IMR-90 (cell line): ENCODE data around the gene MEF2C. TPM values are rescaled to one million over a fixed set of nuclear protein-coding genes. Genes with fewer than 3 reads are reported as not detected.

ENCODE experiments used
- ATAC-seq: fragments of 200-7000 bp; cut with Tn5 transposase; 2 replicates; pipeline ENCODE4 v1.9.1; 2020; ENCODE audit warnings: low read depth, mild to moderate bottlenecking, moderate library complexity
- BruUV-seq: library from RNA; stranded (reverse); fragments of 400-500 nt; replicated peaks from 2 replicates; lab custom pipeline; 2021; lab: Mats Ljungman, UMichigan
- CTCF ChIA-PET: fragments of 300-600 bp; formaldehyde crosslinking; extraction: SDS; loops from one replicate; lab custom pipeline; 2021; ENCODE audit warnings: antibody characterized with exemption; lab: Yijun Ruan, JAX
- POLR2A ChIA-PET: fragments of 300-600 bp; sonication (Branson Sonifier 250); formaldehyde crosslinking; loops from one replicate; lab custom pipeline; 2022; ENCODE audit warnings: antibody characterized with exemption; ENCODE audit not compliant: unreplicated experiment; lab: Charles Lee
- DNase-seq: peaks from one replicate; pipeline ENCODE4 v3.0.0; 2013
- H2AFZ ChIP-seq: replicated peaks from 2 replicates; pipeline ENCODE3; 2013; ENCODE audit warnings: low read length, mild to moderate bottlenecking; ENCODE audit not compliant: poor library complexity
- H2AK5ac ChIP-seq: 2 replicates; pipeline ENCODE4 v1.6.1; 2013; ENCODE audit warnings: low read depth, low read length, inconsistent platforms
- H2AK9ac ChIP-seq: replicated peaks from 2 replicates; pipeline ENCODE3; 2013; ENCODE audit warnings: mild to moderate bottlenecking, low read depth, low read length, moderate library complexity; ENCODE audit not compliant: poor library complexity
- H2BK120ac ChIP-seq: 2 replicates; pipeline ENCODE4 v1.6.1; 2013; ENCODE audit warnings: low read depth, low read length, inconsistent platforms
- H2BK15ac ChIP-seq: 3 replicates; pipeline ENCODE4 v1.6.1; 2013; ENCODE audit warnings: low read depth, low read length, inconsistent platforms
- H2BK20ac ChIP-seq: 2 replicates; pipeline ENCODE4 v1.6.1; 2013; ENCODE audit warnings: low read depth, mild to moderate bottlenecking, inconsistent platforms, low read length, moderate library complexity
- H2BK5ac ChIP-seq: 2 replicates; pipeline ENCODE4 v1.6.1; 2013; ENCODE audit warnings: mild to moderate bottlenecking, low read depth, low read length, inconsistent platforms; ENCODE audit not compliant: poor library complexity, severe bottlenecking
- H3K14ac ChIP-seq: replicated peaks from 2 replicates; pipeline ENCODE4 v1.6.1; 2013; ENCODE audit warnings: low read depth, low read length, inconsistent platforms
- H3K18ac ChIP-seq: 2 replicates; pipeline ENCODE4 v1.6.1; 2013; ENCODE audit warnings: low read depth, low read length, control low read depth
- H3K23ac ChIP-seq: 2 replicates; pipeline ENCODE4 v1.6.1; 2013; ENCODE audit warnings: low read depth, low read length, inconsistent platforms
- H3K27ac ChIP-seq: 2 replicates; pipeline ENCODE4 v1.5.1; 2013; ENCODE audit warnings: mild to moderate bottlenecking, control low read depth, low read length; ENCODE audit not compliant: insufficient read depth
- H3K27me3 ChIP-seq: 2 replicates; pipeline ENCODE4 v1.6.1; 2013; ENCODE audit warnings: low read length; ENCODE audit not compliant: control insufficient read depth, insufficient read depth
- H3K36me3 ChIP-seq: 2 replicates; pipeline ENCODE4 v1.6.1; 2013; ENCODE audit warnings: low read length, mixed read lengths; ENCODE audit not compliant: control insufficient read depth, insufficient read depth
- H3K4ac ChIP-seq: 2 replicates; pipeline ENCODE4 v1.6.1; 2013; ENCODE audit warnings: low read depth, low read length, inconsistent platforms
- H3K4me1 ChIP-seq: 2 replicates; pipeline ENCODE4 v1.6.1; 2013; ENCODE audit warnings: low read length, mixed read lengths; ENCODE audit not compliant: control insufficient read depth, insufficient read depth
- H3K4me2 ChIP-seq: 2 replicates; pipeline ENCODE4 v1.6.1; 2013; ENCODE audit warnings: low read depth, mild to moderate bottlenecking, control low read depth, low read length, moderate library complexity
- H3K4me3 ChIP-seq: 2 replicates; pipeline ENCODE4 v1.5.1; 2013; ENCODE audit warnings: low read depth, mild to moderate bottlenecking, control low read depth, low read length, moderate library complexity; ENCODE audit not compliant: insufficient read depth
- H3K56ac ChIP-seq: 2 replicates; pipeline ENCODE4 v1.6.1; 2013; ENCODE audit warnings: low read length, inconsistent platforms; ENCODE audit not compliant: insufficient read depth; ENCODE audit errors: extremely low read depth
- H3K79me1 ChIP-seq, 2 experiments: 2 replicates each; pipeline ENCODE4 v1.6.1; 2013; ENCODE audit warnings: low read length in 2 of 2, inconsistent platforms in 1 of 2, low read depth in 1 of 2
- H3K9ac ChIP-seq: 2 replicates; pipeline ENCODE4 v1.6.1; 2013; ENCODE audit warnings: low read depth, low read length, control low read depth
- H3K9me1 ChIP-seq: 2 replicates; pipeline ENCODE4 v1.6.1; 2013; ENCODE audit warnings: low read length, inconsistent platforms; ENCODE audit not compliant: insufficient read depth
- H3K9me3 ChIP-seq: 2 replicates; pipeline ENCODE4 v1.6.1; 2013; ENCODE audit warnings: low read length; ENCODE audit not compliant: control insufficient read depth, insufficient read depth
- H4K20me1 ChIP-seq: 2 replicates; pipeline ENCODE4 v1.6.1; 2013; ENCODE audit warnings: low read length, inconsistent platforms; ENCODE audit not compliant: insufficient read depth
- H4K5ac ChIP-seq: 2 replicates; pipeline ENCODE4 v1.6.1; 2013; ENCODE audit warnings: mild to moderate bottlenecking, low read depth, low read length, control low read depth
- H4K8ac ChIP-seq, 2 experiments: 2 replicates each; pipeline ENCODE4 v1.6.1; 2013; ENCODE audit warnings: low read depth in 2 of 2, low read length in 2 of 2, control low read depth in 1 of 2, inconsistent platforms in 1 of 2
- H4K91ac ChIP-seq: 2 replicates; pipeline ENCODE4 v1.6.1; 2013; ENCODE audit warnings: low read depth, low read length, inconsistent platforms; ENCODE audit not compliant: insufficient read depth
- BHLHE40 ChIP-seq: fragments of 150-350 bp; IDR thresholded peaks from 2 replicates; pipeline ENCODE4 v1.6.1; 2016; ENCODE audit warnings: mild to moderate bottlenecking, low read depth, low read length
- CEBPB ChIP-seq: IDR thresholded peaks from 2 replicates; pipeline ENCODE4 v1.6.1; 2012; ENCODE audit warnings: low read depth, low read length, improper control_type of control experiment
- CHD1 ChIP-seq: IDR thresholded peaks from 2 replicates; pipeline ENCODE4 v1.6.1; 2012; ENCODE audit warnings: low read depth, low read length, improper control_type of control experiment
- CTCF ChIP-seq: conservative IDR thresholded peaks from 2 replicates; pipeline ENCODE4 v1.5.1; 2012; ENCODE audit warnings: mild to moderate bottlenecking, low read depth, low read length, improper control_type of control experiment
- FOS ChIP-seq: fragments of 150-350 bp; IDR thresholded peaks from 2 replicates; pipeline ENCODE4 v1.6.1; 2016; ENCODE audit warnings: low read depth, low read length
- MAFK ChIP-seq: IDR thresholded peaks from 2 replicates; pipeline ENCODE4 v1.6.1; 2012; ENCODE audit warnings: low read depth, low read length, improper control_type of control experiment
- MAZ ChIP-seq: IDR thresholded peaks from 2 replicates; pipeline ENCODE4 v1.6.1; 2012; ENCODE audit warnings: low read depth, mild to moderate bottlenecking, low read length, improper control_type of control experiment, moderate library complexity, borderline replicate concordance
- MXI1 ChIP-seq: IDR thresholded peaks from 2 replicates; pipeline ENCODE4 v1.6.1; 2012; ENCODE audit warnings: low read depth, mild to moderate bottlenecking, low read length, moderate library complexity, borderline replicate concordance
- NFE2L2 ChIP-seq: fragments of 150-350 bp; IDR thresholded peaks from 2 replicates; pipeline ENCODE4 v1.6.1; 2016; ENCODE audit warnings: low read depth, mild to moderate bottlenecking, low read length
- POLR2A ChIP-seq: IDR thresholded peaks from 2 replicates; pipeline ENCODE4 v1.6.1; 2012; ENCODE audit warnings: mild to moderate bottlenecking, low read depth, low read length
- RAD21 ChIP-seq: IDR thresholded peaks from 2 replicates; pipeline ENCODE4 v1.6.1; 2012; ENCODE audit warnings: low read length, improper control_type of control experiment
- RCOR1 ChIP-seq: IDR thresholded peaks from 2 replicates; pipeline ENCODE4 v1.6.1; 2012; ENCODE audit warnings: mild to moderate bottlenecking, low read length, improper control_type of control experiment; ENCODE audit not compliant: insufficient replicate concordance
- RFX5 ChIP-seq: IDR thresholded peaks from 2 replicates; pipeline ENCODE4 v1.8.0; 2012; ENCODE audit warnings: low read depth, mild to moderate bottlenecking, low read length, moderate library complexity
- SMC3 ChIP-seq: fragments of 150-350 bp; IDR thresholded peaks from 2 replicates; pipeline ENCODE4 v1.6.1; 2016; ENCODE audit warnings: low read depth, mild to moderate bottlenecking, antibody characterized with exemption, low read length, moderate library complexity
- USF2 ChIP-seq: fragments of 150-350 bp; IDR thresholded peaks from 2 replicates; pipeline ENCODE4 v1.6.1; 2017; ENCODE audit warnings: mild to moderate bottlenecking, antibody characterized with exemption, low read length, low read depth
- WGBS, 2 experiments: methylation state at CpG; one replicate each; pipeline versions ENCODE4 v1.1.5 to v1.1.7; 2013; ENCODE audit warnings: missing lambda C conversion rate in 2 of 2; ENCODE audit not compliant: insufficient read length in 1 of 2; ENCODE audit errors: extremely low coverage in 2 of 2; 5-methylcytosine and 5-hydroxymethylcytosine counted together
- dilution Hi-C: fragments of 300-500 bp; cut with HindIII; formaldehyde crosslinking; loops from one replicate; pipeline ENCODE4 v1.14.3; 2018; ENCODE audit warnings: low sequenced_read_pairs; ENCODE audit not compliant: unreplicated experiment
- in situ Hi-C: fragments of 300-500 bp; cut with MboI; formaldehyde crosslinking; loops from 3 replicates; pipeline ENCODE4 v1.14.3; 2019; ENCODE audit warnings: low sequenced_read_pairs, inconsistent platforms, mixed read lengths
- intact Hi-C: fragments of 100-400 bp; cut with micrococcal nuclease; formaldehyde crosslinking; loops from 2 replicates; pipeline ENCODE4 v1.10.0; 2022
- polyA plus RNA-seq, 3 experiments: library from polyadenylated mRNA; depleted of rRNA; stranded (reverse); fragments of >200 nt; gene quantifications; 2 replicates each; pipeline ENCODE4 v1.2.3, GENCODE V29; 2012; ENCODE audit warnings: low replicate concordance in 1 of 3
- total RNA-seq: library from RNA; depleted of rRNA; stranded (reverse); fragments of >200 nt; gene quantifications from 2 replicates; pipeline ENCODE4 v1.2.3, GENCODE V29; 2012
- TF ChIP-seq, protein P1 (sequence below): fragments of 150-350 bp; IDR thresholded peaks from 2 replicates; pipeline ENCODE4 v1.6.1; 2016; ENCODE audit warnings: low read depth, mild to moderate bottlenecking, low read length, moderate library complexity, borderline replicate concordance

Gene MEF2C
- total and polyA plus RNA-seq, 2 of the 4 experiments (the other 2 are of a cell fraction): 1.5 to 6.8 TPM

GRCh38 chr5:88808153-88808552 is 74.8 kb downstream of the MEF2C start:
- WGBS, 2 experiments: no CpG with 5 or more reads among the region's 2 CpGs
- DNase-seq: no peak
- BruUV-seq: no TSS peak

More at GRCh38 chr5:88808153-88808552, 74.8 kb downstream of the MEF2C start:
- Histone ChIP-seq H3K27ac (no peak overlapping the region), H2AK9ac (no peak overlapping the region), H3K4me1 (no peaks in the 10 kb centered on the region), H3K9ac (no peak overlapping the region), H3K4me2 (no peak overlapping the region), H4K5ac (no peak overlapping the region), H4K91ac (no peak overlapping the region), H2BK5ac (no peak overlapping the region), H3K79me1 (no peaks in the 10 kb centered on the region), H2AK5ac (no peak overlapping the region), H3K9me1 (no peaks in the 10 kb centered on the region), H3K4me3 (no peak overlapping the region), H3K27me3 (no peaks in the 10 kb centered on the region), H4K8ac (no peak overlapping the region), H3K23ac (no peak overlapping the region), H4K20me1 (no peaks in the 10 kb centered on the region), H3K4ac (no peak overlapping the region), H2BK20ac (no peak overlapping the region), H3K56ac (no peak overlapping the region), H3K14ac (no peak overlapping the region), H2BK120ac (no peak overlapping the region), H3K36me3 (no peaks in the 10 kb centered on the region), H2AFZ (no peak overlapping the region), H3K18ac (no peak overlapping the region), H3K9me3 (no peaks in the 10 kb centered on the region), H2BK15ac (no peak overlapping the region)
- ChIA-PET POLR2A (no interaction called here), CTCF (no interaction called here)
- intact Hi-C loops: no loop called here
- TF ChIP-seq CEBPB (no peak), MXI1 (no peak), POLR2A (no peak), RFX5 (no peak), CHD1 (no peak), CTCF (no peak), MAFK (no peak), BHLHE40 (no peak), SMC3 (no peak), NFE2L2 (no peak), RCOR1 (no peak), MAZ (no peak), USF2 (no peak), RAD21 (no peak), FOS (no peak)
- TF ChIP-seq, protein P1, sequence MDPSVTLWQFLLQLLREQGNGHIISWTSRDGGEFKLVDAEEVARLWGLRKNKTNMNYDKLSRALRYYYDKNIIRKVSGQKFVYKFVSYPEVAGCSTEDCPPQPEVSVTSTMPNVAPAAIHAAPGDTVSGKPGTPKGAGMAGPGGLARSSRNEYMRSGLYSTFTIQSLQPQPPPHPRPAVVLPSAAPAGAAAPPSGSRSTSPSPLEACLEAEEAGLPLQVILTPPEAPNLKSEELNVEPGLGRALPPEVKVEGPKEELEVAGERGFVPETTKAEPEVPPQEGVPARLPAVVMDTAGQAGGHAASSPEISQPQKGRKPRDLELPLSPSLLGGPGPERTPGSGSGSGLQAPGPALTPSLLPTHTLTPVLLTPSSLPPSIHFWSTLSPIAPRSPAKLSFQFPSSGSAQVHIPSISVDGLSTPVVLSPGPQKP: no peak
- in situ Hi-C loops: no loop called here
- dilution Hi-C loops: no loop called here
- ATAC-seq: no peak
